GM15510 (cell line): Measurements from ENCODE around the gene SERPIND1.

Source experiments
- POLR2A ChIP-seq: IDR thresholded peaks from 3 replicates; pipeline ENCODE4 v1.6.1; 2011; ENCODE audit warnings: borderline replicate concordance; ENCODE audit not compliant: insufficient read length; ENCODE audit errors: extremely low read depth

The SERPIND1 gene

GRCh38 chr22:20793748-20794649 lies 20.1 kb downstream of the SERPIND1 start:
- no peak for TF ChIP-seq POLR2A

- TF ChIP-seq POLR2A, result no peak
Observed at GRCh38 chr22:20794650-20795413, 20.9 kb downstream of the SERPIND1 start.

GRCh38 chr22:20796731-20797130 lies 22.8 kb downstream of the SERPIND1 start:
- no peak for TF ChIP-seq POLR2A

- no peak for TF ChIP-seq POLR2A
Observed at GRCh38 chr22:20798218-20798617, 24.3 kb downstream of the SERPIND1 start.

- no peak for TF ChIP-seq POLR2A
Observed at GRCh38 chr22:20798974-20799373, 25.1 kb downstream of the SERPIND1 start.

GRCh38 chr22:20799449-20799848 lies 25.5 kb downstream of the SERPIND1 start:
- TF ChIP-seq POLR2A, result no peak

GRCh38 chr22:20802452-20802851 lies 28.5 kb downstream of the SERPIND1 start:
- TF ChIP-seq POLR2A, result no peak

- TF ChIP-seq POLR2A, result no peak
Observed at GRCh38 chr22:20802922-20803553, 29.1 kb downstream of the SERPIND1 start.

GRCh38 chr22:20803696-20804324 lies 29.9 kb downstream of the SERPIND1 start:
- no peak for TF ChIP-seq POLR2A

GRCh38 chr22:20804650-20805049 lies 30.7 kb downstream of the SERPIND1 start:
- TF ChIP-seq POLR2A, result no peak

GRCh38 chr22:20805972-20806471 lies 32.1 kb downstream of the SERPIND1 start:
- no peak for TF ChIP-seq POLR2A

- no peak for TF ChIP-seq POLR2A
Observed at GRCh38 chr22:20807315-20807752, 33.4 kb downstream of the SERPIND1 start.

- no peak for TF ChIP-seq POLR2A
Observed at GRCh38 chr22:20808844-20809243, 34.9 kb downstream of the SERPIND1 start.

GRCh38 chr22:20809538-20810185 lies 35.7 kb downstream of the SERPIND1 start:
- TF ChIP-seq POLR2A, result no peak

GRCh38 chr22:20810645-20811044 lies 36.7 kb downstream of the SERPIND1 start:
- no peak for TF ChIP-seq POLR2A

GRCh38 chr22:20811171-20811570 lies 37.3 kb downstream of the SERPIND1 start:
- no peak for TF ChIP-seq POLR2A
